Ovary (tissue), 9 donors: ENCODE data around the gene CERS5. TPM values are rescaled to one million over a fixed set of nuclear protein-coding genes. Genes with fewer than 3 reads are reported as not detected.

Experiments used
- DNase-seq, 5 donors: peaks; one replicate each; pipeline ENCODE4 v3.0.0-alpha.2; 2019 to 2020
- H3K27ac ChIP-seq, 2 donors: fragments of 200-600 bp; one replicate each; pipeline versions ENCODE4 v1.5.1 to v1.8.0; 2019 to 2022
- H3K27me3 ChIP-seq: fragments of 200-600 bp; one replicate; pipeline ENCODE4 v1.8.0; 2022
- H3K36me3 ChIP-seq: fragments of 200-600 bp; sonication (generic); one replicate; pipeline ENCODE4 v1.5.1; 2019
- H3K4me1 ChIP-seq: one replicate; pipeline ENCODE4 v1.8.1; 2013; ENCODE audit warnings: mild to moderate bottlenecking, moderate library complexity; ENCODE audit not compliant: insufficient read depth
- H3K4me3 ChIP-seq: fragments of 200-600 bp; sonication (generic); one replicate; pipeline ENCODE4 v1.5.1; 2017
- H3K9me3 ChIP-seq, 2 donors: fragments of 200-600 bp in 1 of 2; sonication (generic) in 1 of 2; one replicate each; pipeline versions ENCODE4 v1.5.1 to v1.8.1; 2013 to 2019; ENCODE audit warnings: mild to moderate bottlenecking in 1 of 2, moderate library complexity in 1 of 2
- EP300 ChIP-seq: sonication (generic); formaldehyde crosslinking; IDR thresholded peaks from one replicate; pipeline ENCODE4 v1.6.1; 2017; ENCODE audit warnings: antibody characterized with exemption
- POLR2A ChIP-seq: fragments of 450-650 bp; IDR thresholded peaks from one replicate; pipeline ENCODE4 v1.6.1; 2017; ENCODE audit warnings: antibody characterized with exemption, mild to moderate bottlenecking, moderate library complexity
- WGBS, 3 donors: extraction: QIAGEN DNeasy Blood & Tissue Kit in 1 of 3; methylation state at CpG; one replicate each; pipeline versions ENCODE4 v1.1.5 to v1.1.7; 2013 to 2017; 5-methylcytosine and 5-hydroxymethylcytosine counted together
- intact Hi-C, 4 donors: fragments of 100-400 bp; cut with DNase I; formaldehyde crosslinking; loops; one replicate each; pipeline versions ENCODE4 v1.11.0 to v1.15.1; 2022 to 2023
- polyA plus RNA-seq, 2 donors: library from polyadenylated mRNA; stranded (reverse); fragments of 200-250 nt in 1 of 2; fragments of 350-450 nt in 1 of 2; fragmentation: Illumina TruSeq in 1 of 2; extraction: RNeasy Lipid Tissue Mini Kit (QIAGEN cat#74804) in 1 of 2; gene quantifications; one replicate each; pipeline ENCODE4 v1.2.3, GENCODE V29; 2013 to 2014
- total RNA-seq, 7 donors: library from RNA; depleted of rRNA in 2 of 7; stranded (reverse); fragments of >200 nt in 2 of 7; fragmentation: NEBNext Ultra II Directional in 3 of 7; extraction: Animal tissue kit (Norgen Biotek cat#: 25700) in 3 of 7; gene quantifications; one replicate each; pipeline versions ENCODE4 v1.1.0 to v1.2.4, GENCODE V29; 2016 to 2023
- TF ChIP-seq, protein P1 (sequence below), 3 donors: fragments of 450-650 bp in 2 of 3; fragments of 200-600 bp in 1 of 3; IDR thresholded peaks; one replicate each; pipeline versions ENCODE4 v1.5.1 to v1.8.0; 2016 to 2022; ENCODE audit warnings: antibody characterized with exemption in 3 of 3, mild to moderate bottlenecking in 1 of 3
- donor health status: DM: no; HTN: no; CAD: no; lungs with moderate emphysema.
- donor health status: DM: no; HTN: no; CAD: no.
- donor health status: Bipolar disorder and iron deficiency.
- donor health status: DM: yes; HTN: yes; CAD: no.
- donor health status: DM: no; HTN: no; CAD: no.
- donor health status: DM: yes; HTN: yes; CAD: no.

CERS5 gene
- total and polyA plus RNA-seq, 9 donors, result 29.1 to 76.9 (median 47.9) TPM

DNA sequence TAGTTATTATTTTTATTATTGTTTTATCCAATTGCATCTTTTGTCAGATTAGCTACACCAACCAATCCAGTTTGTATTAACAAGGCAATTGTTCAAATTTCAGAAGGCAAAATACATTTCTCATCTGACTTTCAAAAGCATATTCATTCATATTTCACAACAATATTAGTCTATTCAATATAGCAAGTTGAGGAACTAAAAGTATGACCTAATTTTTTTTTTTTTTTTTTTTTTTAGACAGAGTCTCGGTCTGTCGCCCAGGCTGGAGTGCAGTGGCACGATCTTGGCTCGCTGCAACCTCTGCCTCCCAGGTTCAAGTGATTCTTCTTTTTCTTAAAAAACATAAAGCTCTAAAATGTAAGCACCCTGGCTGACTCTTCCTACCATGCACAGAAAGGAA is 37.9 kb downstream of the CERS5 start:
- Histone ChIP-seq H3K4me3 (no peak overlapping the region), H3K27ac (no peak overlapping the region), H3K9me3 (no peaks in the 10 kb centered on the region), H3K36me3 (no peaks in the 10 kb centered on the region), H3K27me3 (no peaks in the 10 kb centered on the region), H3K4me1 (no peaks in the 10 kb centered on the region)
- intact Hi-C loops, result no loop called here
- no peak for DNase-seq
- 84 to 93% (median 87%) methylated on average over 4 of the region's 4 CpGs for WGBS, 3 donors
- no peak for TF ChIP-seq POLR2A
- no peak for TF ChIP-seq EP300
- TF ChIP-seq, protein P1, sequence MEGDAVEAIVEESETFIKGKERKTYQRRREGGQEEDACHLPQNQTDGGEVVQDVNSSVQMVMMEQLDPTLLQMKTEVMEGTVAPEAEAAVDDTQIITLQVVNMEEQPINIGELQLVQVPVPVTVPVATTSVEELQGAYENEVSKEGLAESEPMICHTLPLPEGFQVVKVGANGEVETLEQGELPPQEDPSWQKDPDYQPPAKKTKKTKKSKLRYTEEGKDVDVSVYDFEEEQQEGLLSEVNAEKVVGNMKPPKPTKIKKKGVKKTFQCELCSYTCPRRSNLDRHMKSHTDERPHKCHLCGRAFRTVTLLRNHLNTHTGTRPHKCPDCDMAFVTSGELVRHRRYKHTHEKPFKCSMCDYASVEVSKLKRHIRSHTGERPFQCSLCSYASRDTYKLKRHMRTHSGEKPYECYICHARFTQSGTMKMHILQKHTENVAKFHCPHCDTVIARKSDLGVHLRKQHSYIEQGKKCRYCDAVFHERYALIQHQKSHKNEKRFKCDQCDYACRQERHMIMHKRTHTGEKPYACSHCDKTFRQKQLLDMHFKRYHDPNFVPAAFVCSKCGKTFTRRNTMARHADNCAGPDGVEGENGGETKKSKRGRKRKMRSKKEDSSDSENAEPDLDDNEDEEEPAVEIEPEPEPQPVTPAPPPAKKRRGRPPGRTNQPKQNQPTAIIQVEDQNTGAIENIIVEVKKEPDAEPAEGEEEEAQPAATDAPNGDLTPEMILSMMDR (IDR thresholded peaks at IDR 0.05), result no peak

DNA sequence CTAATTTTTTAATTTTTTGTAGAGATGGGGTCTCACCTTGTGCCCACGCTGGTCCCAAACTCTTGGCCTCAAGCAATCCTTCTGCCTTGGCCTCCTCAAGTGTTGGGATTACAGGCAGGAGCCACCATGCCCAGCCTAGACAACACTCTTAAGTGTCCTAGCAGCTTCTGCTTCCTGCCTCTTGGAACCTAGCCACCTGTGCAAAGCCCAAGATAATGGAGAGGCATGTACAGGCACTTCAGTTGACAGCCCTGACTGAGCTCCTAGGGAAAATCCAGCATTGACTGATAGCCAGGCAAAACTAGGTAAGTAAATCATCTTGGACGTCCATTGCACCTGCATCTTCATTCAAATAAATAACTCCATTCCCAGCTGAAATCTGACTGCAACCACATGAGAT is 39.6 kb downstream of the CERS5 start:
- intact Hi-C loops, result no loop called here
- Histone ChIP-seq H3K4me3 (no peak overlapping the region), H3K36me3 (no peaks in the 10 kb centered on the region), H3K27me3 (no peaks in the 10 kb centered on the region), H3K27ac (no peak overlapping the region), H3K4me1 (peaks cover 6% of the 10 kb centered on the region), H3K9me3 (no peaks in the 10 kb centered on the region)
- DNase-seq, result no peak
- TF ChIP-seq POLR2A, result no peak
- TF ChIP-seq EP300, result no peak
- TF ChIP-seq, protein P1 (IDR thresholded peaks at IDR 0.05), result no peak
- WGBS, 3 donors, result 78 to 82% (median 79%) methylated on average over 2 of the region's 2 CpGs

DNA sequence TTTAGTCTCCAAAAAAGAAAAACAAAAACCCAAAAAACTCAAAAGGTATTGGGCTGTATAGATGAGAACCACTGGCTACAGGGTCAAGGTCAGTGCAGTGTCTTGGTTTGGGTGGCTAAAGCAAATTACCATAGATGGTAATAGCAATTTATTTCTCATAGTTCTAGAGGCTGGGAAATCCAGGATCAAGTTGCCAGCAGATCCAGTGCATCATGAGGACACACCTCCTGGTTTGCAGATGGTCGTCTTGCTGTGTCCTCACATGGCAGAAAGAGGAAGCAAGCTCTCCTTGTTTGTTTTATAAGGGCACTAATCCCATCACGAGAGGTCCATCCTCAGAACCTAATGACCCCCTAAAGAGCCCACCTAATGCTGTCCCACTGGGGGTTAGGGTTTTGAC is 44.0 kb downstream of the CERS5 start:
- Histone ChIP-seq H3K4me3 (no peak overlapping the region), H3K9me3 (no peaks in the 10 kb centered on the region), H3K27ac (no peak overlapping the region), H3K36me3 (no peaks in the 10 kb centered on the region), H3K4me1 (peaks cover 6% of the 10 kb centered on the region), H3K27me3 (no peaks in the 10 kb centered on the region)
- 54 to 66% (median 56%) methylated on average over 2 of the region's 2 CpGs for WGBS, 3 donors
- TF ChIP-seq POLR2A, result no peak
- no peak for TF ChIP-seq EP300
- TF ChIP-seq, protein P1 (IDR thresholded peaks at IDR 0.05), result no peak
- intact Hi-C loops, result no loop called here
- DNase-seq, result no peak

DNA sequence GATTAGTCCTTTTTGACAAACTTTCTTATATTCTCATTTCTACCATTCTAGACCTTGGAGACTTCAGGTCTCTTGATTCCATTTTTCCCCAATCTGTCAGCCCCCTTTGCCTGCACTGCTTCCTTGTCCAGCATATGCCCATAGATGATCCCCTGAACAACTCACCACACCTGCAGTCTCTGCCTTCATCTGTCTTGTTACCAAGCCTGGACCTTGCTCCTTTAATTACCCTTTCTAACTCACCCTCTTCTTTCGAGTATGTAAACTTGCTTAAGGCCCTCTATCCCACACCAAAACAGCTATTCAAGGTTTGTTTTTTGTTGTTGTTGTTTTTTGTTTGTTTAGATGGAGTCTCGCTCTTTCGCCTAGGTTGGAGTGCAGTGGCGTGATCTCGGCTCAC is 45.5 kb downstream of the CERS5 start:
- Histone ChIP-seq H3K4me3 (no peak overlapping the region), H3K4me1 (peaks cover 8% of the 10 kb centered on the region), H3K27ac (no peak overlapping the region), H3K27me3 (no peaks in the 10 kb centered on the region), H3K36me3 (no peaks in the 10 kb centered on the region), H3K9me3 (no peaks in the 10 kb centered on the region)
- no peak for DNase-seq
- intact Hi-C loops, result no loop called here
- 78 to 91% (median 80%) methylated on average over 5 of the region's 5 CpGs for WGBS, 3 donors
- TF ChIP-seq EP300 (no peak), POLR2A (no peak)
- TF ChIP-seq, protein P1 (IDR thresholded peaks at IDR 0.05), result no peak

DNA sequence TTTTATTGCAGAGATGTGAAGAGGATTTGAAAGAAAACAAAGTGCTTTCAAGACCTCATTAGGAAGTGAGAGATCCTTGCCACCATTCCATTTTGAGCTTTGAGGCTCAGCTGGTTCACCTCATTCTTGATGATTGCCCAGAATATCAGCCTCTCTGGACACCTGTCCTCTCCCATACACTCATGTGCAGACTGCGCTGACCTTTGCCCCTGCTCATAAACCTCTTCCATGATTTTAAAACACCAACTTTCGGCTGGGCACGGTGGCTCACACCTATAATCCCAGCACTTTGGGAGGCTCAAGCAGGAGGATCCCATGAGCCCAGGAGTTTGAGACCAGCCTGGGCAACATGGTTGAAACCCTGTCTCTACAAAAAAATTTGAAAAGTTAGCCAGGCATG is 46.2 kb downstream of the CERS5 start:
- Histone ChIP-seq H3K4me3 (no peak overlapping the region), H3K27me3 (no peaks in the 10 kb centered on the region), H3K36me3 (no peaks in the 10 kb centered on the region), H3K27ac (no peak overlapping the region), H3K9me3 (no peaks in the 10 kb centered on the region), H3K4me1 (peaks cover 8% of the 10 kb centered on the region)
- TF ChIP-seq POLR2A, result no peak
- TF ChIP-seq, protein P1 (IDR thresholded peaks at IDR 0.05), result no peak
- TF ChIP-seq EP300, result no peak
- 92 to 97% (median 95%) methylated on average over 3 of the region's 3 CpGs for WGBS, 3 donors
- no peak for DNase-seq
- intact Hi-C loops, result no loop called here
